Mucosa of descending colon (tissue), 3 donors: ENCODE data around the gene CHCHD1. TPM values are rescaled to one million over a fixed set of nuclear protein-coding genes. Genes with fewer than 3 reads are reported as not detected.

ENCODE experiments used
- ATAC-seq: fragments of 200-7000 bp; cut with Tn5 transposase; one replicate; pipeline ENCODE4 v1.9.1; 2020; ENCODE audit warnings: mild to moderate bottlenecking, moderate library complexity
- DNase-seq, 3 donors: peaks; one replicate each; pipeline ENCODE4 v3.0.0-alpha.2; 2020
- H3K36me3 ChIP-seq: fragments of 200-600 bp; one replicate; pipeline ENCODE4 v1.8.0; 2021; ENCODE audit warnings: low read depth, mild to moderate bottlenecking
- H3K4me1 ChIP-seq: fragments of 200-600 bp; one replicate; pipeline ENCODE4 v1.8.0; 2021; ENCODE audit warnings: low read depth, mild to moderate bottlenecking
- H3K4me3 ChIP-seq: fragments of 200-600 bp; one replicate; pipeline ENCODE4 v1.8.0; 2021; ENCODE audit warnings: mild to moderate bottlenecking
- H3K9me3 ChIP-seq: fragments of 200-600 bp; one replicate; pipeline ENCODE4 v1.8.0; 2021; ENCODE audit warnings: mild to moderate bottlenecking
- intact Hi-C, 2 donors: fragments of 100-400 bp; cut with DNase I in 1 of 2; cut with micrococcal nuclease in 1 of 2; formaldehyde crosslinking; loops; one replicate each; pipeline versions ENCODE4 v1.11.0 to v1.11.1; 2022; cut with DNase I, micrococcal nuclease
- total RNA-seq, 3 donors: library from RNA; stranded (reverse); fragmentation: NEBNext Ultra II Directional in 2 of 3; extraction: Animal tissue kit (Norgen Biotek cat#: 25700) in 2 of 3; gene quantifications; one replicate each; pipeline versions ENCODE4 v1.2.1 to v1.2.4, GENCODE V29; 2021 to 2023
- TF ChIP-seq, protein P1 (sequence below): fragments of 200-600 bp; IDR thresholded peaks from one replicate; pipeline ENCODE4 v1.8.0; 2022; ENCODE audit warnings: antibody characterized with exemption, mild to moderate bottlenecking
- donor health status: DM: no; HTN: no; CAD: no; lungs with moderate emphysema.
- donor health status: DM: no; HTN: no; CAD: no.
- donor health status: DM: no; HTN: yes; CAD: no.

CHCHD1 gene
- total RNA-seq, 3 donors from 2014 or later: 19.8 to 26.2 (median 22.7) TPM

DNA sequence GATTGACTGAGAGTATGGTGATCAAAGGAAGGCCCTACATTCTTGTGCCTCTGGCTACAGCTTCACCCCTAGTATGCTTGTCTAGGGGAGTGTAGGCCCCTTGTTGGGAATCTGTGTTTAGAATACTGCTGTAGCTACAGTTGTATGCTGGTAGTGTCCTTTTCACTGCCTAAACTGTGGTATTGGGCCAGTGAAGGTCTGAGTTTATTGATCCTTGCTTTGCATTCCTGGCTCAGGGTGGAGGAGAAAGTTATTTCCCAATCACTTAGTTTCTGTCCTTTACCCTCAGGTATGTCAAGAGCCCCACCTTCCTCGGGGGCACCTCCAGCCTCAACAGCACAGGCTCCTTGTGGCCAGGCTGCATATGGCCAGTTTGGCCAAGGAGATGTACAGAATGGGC, 31.0 kb upstream of the CHCHD1 start:
- ATAC-seq (no peak), DNase-seq (no peak)
- H3K9me3 ChIP-seq: no peaks in the 10 kb centered on the region
- no peaks in the 10 kb centered on the region for H3K36me3 ChIP-seq
- TF ChIP-seq, protein P1, sequence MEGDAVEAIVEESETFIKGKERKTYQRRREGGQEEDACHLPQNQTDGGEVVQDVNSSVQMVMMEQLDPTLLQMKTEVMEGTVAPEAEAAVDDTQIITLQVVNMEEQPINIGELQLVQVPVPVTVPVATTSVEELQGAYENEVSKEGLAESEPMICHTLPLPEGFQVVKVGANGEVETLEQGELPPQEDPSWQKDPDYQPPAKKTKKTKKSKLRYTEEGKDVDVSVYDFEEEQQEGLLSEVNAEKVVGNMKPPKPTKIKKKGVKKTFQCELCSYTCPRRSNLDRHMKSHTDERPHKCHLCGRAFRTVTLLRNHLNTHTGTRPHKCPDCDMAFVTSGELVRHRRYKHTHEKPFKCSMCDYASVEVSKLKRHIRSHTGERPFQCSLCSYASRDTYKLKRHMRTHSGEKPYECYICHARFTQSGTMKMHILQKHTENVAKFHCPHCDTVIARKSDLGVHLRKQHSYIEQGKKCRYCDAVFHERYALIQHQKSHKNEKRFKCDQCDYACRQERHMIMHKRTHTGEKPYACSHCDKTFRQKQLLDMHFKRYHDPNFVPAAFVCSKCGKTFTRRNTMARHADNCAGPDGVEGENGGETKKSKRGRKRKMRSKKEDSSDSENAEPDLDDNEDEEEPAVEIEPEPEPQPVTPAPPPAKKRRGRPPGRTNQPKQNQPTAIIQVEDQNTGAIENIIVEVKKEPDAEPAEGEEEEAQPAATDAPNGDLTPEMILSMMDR: no peak
- H3K4me3 ChIP-seq: no peak overlapping the region
- H3K4me1 ChIP-seq: peaks cover 11% of the 10 kb centered on the region
- intact Hi-C loops: no loop called here

- no peaks in the 10 kb centered on the region for H3K36me3 ChIP-seq
- no peaks in the 10 kb centered on the region for H3K4me1 ChIP-seq
- intact Hi-C loops: no loop called here
- H3K4me3 ChIP-seq: no peak overlapping the region
- no peak for DNase-seq
- TF ChIP-seq, protein P1: no peak
- ATAC-seq: no peak
- no peaks in the 10 kb centered on the region for H3K9me3 ChIP-seq
Measured at GRCh38 chr10:73756183-73756582, 25.7 kb upstream of the CHCHD1 start.

GRCh38 chr10:73758704-73759511, 22.9 kb upstream of the CHCHD1 start:
- Histone ChIP-seq H3K4me3 (no peak overlapping the region), H3K36me3 (peaks cover 10% of the 10 kb centered on the region), H3K4me1 (no peaks in the 10 kb centered on the region), H3K9me3 (no peaks in the 10 kb centered on the region)
- intact Hi-C loops: no loop called here
- ATAC-seq: no peak
- TF ChIP-seq, protein P1: no peak
- DNase-seq: no peak

DNA sequence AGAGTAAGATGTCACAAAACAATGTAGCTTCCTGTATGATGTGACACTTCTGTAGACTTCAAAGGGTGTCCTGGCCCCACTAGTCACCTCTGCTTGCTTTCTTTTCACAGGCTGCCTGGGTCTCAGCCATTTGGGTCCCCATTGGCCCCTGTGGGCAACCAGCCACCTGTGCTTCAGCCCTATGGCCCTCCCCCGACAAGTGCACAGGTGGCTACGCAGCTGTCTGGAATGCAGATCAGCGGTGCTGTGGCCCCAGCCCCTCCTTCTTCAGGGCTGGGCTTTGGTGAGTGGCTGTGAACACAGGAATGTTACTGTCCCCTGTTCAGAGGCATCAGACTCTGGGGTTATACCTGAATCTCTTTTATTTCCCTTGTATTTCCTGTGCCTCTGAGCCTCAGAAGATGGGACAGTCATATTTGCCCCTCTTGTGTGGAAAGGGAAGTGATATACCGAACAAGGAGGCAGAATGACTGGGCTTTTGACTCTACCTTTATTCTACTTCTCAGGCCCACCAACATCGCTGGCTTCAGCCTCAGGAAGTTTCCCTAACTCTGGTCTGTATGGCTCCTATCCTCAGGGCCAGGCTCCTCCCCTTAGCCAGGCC, 22.2 kb upstream of the CHCHD1 start:
- Histone ChIP-seq H3K4me1 (no peaks in the 10 kb centered on the region), H3K4me3 (no peak overlapping the region), H3K36me3 (peaks cover 10% of the 10 kb centered on the region), H3K9me3 (no peaks in the 10 kb centered on the region)
- TF ChIP-seq, protein P1: no peak
- DNase-seq (peak in 1 of 3 donors; percentile 61), ATAC-seq (peak; percentile 74)
- intact Hi-C loops: no loop called here

DNA sequence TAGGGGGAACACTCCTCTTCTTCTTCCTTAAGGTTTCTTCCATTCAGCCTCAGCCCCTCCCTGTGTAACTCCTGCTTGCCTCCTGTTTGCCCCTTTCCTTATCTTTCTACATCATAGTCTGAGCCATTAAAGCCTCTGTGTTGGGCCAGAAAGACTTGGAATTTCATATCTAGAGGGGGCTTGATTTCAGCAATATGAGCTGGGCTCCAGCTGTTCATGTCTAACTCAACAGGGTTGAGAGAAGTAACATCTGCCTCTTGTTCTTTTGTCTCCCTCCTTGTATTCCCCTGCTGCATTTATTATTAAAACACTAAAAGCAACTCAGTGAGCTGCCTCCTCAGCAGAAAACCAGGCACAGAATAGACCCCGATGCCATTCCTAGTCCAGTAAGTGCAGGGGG, 20.1 kb upstream of the CHCHD1 start:
- intact Hi-C loops: no loop called here
- TF ChIP-seq, protein P1: no peak
- DNase-seq (no peak), ATAC-seq (no peak)
- H3K9me3 ChIP-seq: no peaks in the 10 kb centered on the region
- peaks cover 10% of the 10 kb centered on the region for H3K36me3 ChIP-seq
- H3K4me1 ChIP-seq: no peaks in the 10 kb centered on the region
- H3K4me3 ChIP-seq: no peak overlapping the region
